SJSA1 (cell line): Measurements from ENCODE around the gene SERINC5. TPM values are rescaled to one million over a fixed set of nuclear protein-coding genes. Genes with fewer than 3 reads are reported as not detected.

Source experiments
- DNase-seq, 2 experiments: peaks; one replicate each; pipeline ENCODE4 v3.0.0-alpha.2; 2015 to 2020; ENCODE audit warnings: low spot score in 2 of 2, low read depth in 1 of 2
- H3K27ac ChIP-seq: fragments of 250-450 bp; sonication (Bioruptor Pico); 2 replicates; pipeline ENCODE4 v1.5.1; 2020; ENCODE audit warnings: mild to moderate bottlenecking, moderate library complexity
- H3K27me3 ChIP-seq: fragments of 250-450 bp; sonication (Bioruptor Pico); replicated peaks from 2 replicates; pipeline ENCODE4 v1.5.1; 2020; ENCODE audit warnings: mild to moderate bottlenecking, moderate library complexity
- H3K36me3 ChIP-seq: fragments of 250-450 bp; sonication (Bioruptor Pico); 2 replicates; pipeline ENCODE4 v1.5.1; 2020; ENCODE audit warnings: mild to moderate bottlenecking
- H3K4me1 ChIP-seq: fragments of 250-450 bp; sonication (Bioruptor Pico); replicated peaks from 2 replicates; pipeline ENCODE4 v1.6.1; 2021; ENCODE audit warnings: mild to moderate bottlenecking
- H3K4me3 ChIP-seq: fragments of 250-450 bp; sonication (Bioruptor Pico); 2 replicates; pipeline ENCODE4 v1.5.1; 2020; ENCODE audit warnings: mild to moderate bottlenecking
- H3K9me3 ChIP-seq: fragments of 250-450 bp; sonication (Bioruptor Pico); replicated peaks from 2 replicates; pipeline ENCODE4 v1.5.1; 2020; ENCODE audit warnings: mild to moderate bottlenecking
- total RNA-seq: library from RNA; depleted of rRNA; stranded (reverse); fragments of >200 nt; shearing (Covaris generic); gene quantifications from 2 replicates; pipeline ENCODE4 v1.2.3, GENCODE V29; 2014

The SERINC5 gene
- total RNA-seq, 1 experiment from 2014 or later = 7.0 TPM

DNA sequence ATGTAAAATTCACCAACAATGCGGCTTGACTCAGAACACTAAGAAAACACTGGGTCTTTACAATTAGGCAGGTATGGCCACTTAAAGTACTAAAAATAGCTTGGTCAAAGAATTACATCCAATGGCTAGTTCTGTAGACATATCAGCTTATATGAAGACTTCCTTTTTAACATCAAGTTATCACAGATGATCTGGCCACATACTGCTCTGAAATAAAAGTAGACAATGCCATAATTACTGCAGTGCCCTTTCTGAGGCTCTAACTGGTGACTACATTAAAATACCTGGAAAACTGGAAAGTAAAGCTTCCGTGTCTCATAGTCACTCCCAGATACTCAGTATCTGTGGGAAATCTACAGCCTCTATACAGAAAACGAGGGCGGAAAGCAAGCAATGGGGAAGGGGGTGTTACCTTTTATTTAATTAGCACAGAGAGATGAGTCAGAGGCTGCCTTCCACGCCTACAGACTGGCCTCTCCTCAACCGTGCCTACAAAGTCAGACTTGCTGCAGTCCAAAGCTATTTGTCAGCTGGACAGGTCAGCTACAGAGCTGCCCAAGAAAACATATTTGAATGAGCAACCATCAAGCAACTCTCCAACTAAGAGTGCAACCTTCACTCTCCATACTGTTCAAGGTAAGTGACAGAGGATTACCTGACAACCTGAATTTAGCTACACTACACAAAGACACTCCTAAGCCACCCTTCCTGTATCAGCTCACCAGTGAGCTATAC is 8.7 kb downstream of the SERINC5 start:
- H3K27ac ChIP-seq = peak overlapping the region; percentile 30
- no peaks in the 10 kb centered on the region for H3K36me3 ChIP-seq
- H3K9me3 ChIP-seq = no peaks in the 10 kb centered on the region
- H3K4me1 ChIP-seq = peaks cover 23% of the 10 kb centered on the region
- no peak overlapping the region for H3K4me3 ChIP-seq
- H3K27me3 ChIP-seq = no peaks in the 10 kb centered on the region
- DNase-seq = peak; percentile 57 to 71

DNA sequence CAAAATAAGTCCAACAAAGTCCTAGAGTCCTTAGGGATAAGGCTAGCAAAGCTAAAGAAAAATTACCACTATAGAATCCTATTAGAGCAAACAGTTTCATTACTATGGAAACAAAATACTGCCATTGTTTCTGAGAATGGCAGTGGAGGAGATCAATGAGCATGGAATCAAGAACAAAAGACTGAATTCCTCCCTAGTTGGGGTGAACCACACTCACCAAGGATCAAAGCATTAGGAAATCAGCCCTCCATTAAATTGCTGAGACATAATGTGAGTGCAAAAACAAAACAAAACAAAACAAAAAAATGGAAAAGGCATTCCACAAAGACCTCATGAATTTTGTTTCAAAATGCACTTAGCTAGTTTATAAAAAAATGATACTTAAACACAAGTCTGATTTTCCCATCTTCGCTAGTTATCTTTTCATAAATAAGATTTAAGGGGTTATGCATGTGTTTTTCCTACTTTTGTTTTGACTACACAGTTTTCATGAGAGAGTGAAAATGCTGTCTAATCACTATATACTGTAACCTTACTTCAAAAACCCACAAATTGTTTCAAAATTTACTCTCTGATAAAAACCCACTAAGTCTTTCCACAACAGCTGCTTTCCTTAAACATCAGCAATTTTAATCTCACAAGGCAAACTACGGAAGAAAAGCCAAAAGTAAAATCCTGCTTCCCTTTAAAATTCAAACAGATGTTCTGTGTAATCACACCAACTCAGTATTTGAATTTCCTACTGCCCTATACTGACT is 9.7 kb downstream of the SERINC5 start:
- peak overlapping the region; percentile 30; the same call in 1 of the 2 replicates for H3K27ac ChIP-seq
- H3K9me3 ChIP-seq = no peaks in the 10 kb centered on the region
- H3K4me1 ChIP-seq = peaks cover 23% of the 10 kb centered on the region
- no peaks in the 10 kb centered on the region for H3K36me3 ChIP-seq
- no peak for DNase-seq
- H3K27me3 ChIP-seq = no peaks in the 10 kb centered on the region
- no peak overlapping the region for H3K4me3 ChIP-seq

DNA sequence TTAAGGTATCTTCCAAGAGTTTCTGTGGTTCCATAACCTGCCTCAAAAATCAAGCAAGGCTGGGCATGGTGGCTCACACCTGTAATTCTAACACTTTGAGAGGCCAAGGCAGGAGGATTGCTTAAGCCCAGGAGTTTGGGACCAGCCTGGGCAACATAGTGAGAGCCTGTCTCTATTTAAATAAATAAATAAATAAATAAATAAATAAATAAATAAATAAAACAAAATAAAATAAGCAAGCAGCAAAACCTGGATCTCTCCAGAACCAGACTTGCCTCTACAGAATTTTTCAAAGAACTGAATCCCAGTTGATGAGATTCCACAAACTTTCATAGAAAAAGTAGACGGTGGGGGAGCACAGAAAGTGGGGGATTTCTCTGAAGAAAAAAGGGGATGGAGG is 12.3 kb downstream of the SERINC5 start:
- Histone ChIP-seq H3K4me1 (peaks cover 38% of the 10 kb centered on the region), H3K27ac (no peak overlapping the region), H3K36me3 (no peaks in the 10 kb centered on the region), H3K27me3 (no peaks in the 10 kb centered on the region), H3K9me3 (no peaks in the 10 kb centered on the region), H3K4me3 (no peak overlapping the region)
- no peak for DNase-seq

DNA sequence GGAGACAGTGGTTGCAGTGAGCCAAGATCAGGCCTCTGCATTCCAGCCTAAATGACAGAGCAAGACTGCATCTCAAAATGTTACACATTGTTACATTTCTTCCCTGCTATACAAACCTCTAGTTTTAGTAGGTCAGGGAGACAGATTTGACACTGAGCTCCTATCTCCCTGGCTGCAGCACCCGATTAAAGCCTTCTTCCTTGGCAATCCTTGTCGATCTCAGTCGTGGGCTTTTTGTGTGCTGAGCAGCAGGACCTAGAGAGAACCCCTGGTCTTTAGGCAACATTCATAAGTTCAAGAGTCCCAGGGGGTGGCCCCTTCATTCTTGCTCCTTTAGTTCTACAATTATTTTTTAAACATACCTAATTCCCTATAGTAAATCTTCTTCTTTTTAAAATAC is 13.0 kb downstream of the SERINC5 start:
- no peak for DNase-seq
- Histone ChIP-seq H3K4me3 (no peak overlapping the region), H3K9me3 (no peaks in the 10 kb centered on the region), H3K27me3 (no peaks in the 10 kb centered on the region), H3K4me1 (peaks cover 36% of the 10 kb centered on the region), H3K36me3 (no peaks in the 10 kb centered on the region), H3K27ac (no peak overlapping the region)

DNA sequence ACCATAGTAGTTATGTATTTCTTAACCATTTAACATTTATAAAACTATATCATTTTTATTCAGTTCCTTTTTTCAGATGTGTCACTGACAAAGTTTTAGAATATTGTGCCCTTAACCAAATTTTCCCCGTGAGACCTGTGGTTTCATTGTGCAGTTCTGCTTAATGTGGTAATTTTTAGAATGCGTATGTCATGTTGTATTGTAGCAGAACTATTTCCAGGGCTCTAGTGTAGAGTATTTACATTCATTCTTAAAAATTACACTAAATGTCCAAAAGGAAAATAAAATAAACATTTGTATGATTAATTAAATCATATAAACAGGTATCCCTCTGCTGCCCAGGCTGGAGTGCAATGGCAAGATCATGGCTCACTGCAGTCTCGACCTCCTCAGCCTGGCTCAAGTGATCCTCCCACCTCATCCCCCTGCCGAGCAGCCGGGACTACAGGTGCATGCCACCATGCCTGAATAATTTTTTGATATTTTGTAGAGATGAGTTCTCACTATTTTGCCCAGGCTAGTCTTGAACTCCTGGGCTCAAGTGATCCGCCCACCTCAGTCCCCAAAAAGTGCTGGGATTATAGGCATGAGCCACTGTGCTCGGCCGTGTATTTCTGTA is 15.4 kb downstream of the SERINC5 start:
- H3K4me1 ChIP-seq = peaks cover 15% of the 10 kb centered on the region

DNA sequence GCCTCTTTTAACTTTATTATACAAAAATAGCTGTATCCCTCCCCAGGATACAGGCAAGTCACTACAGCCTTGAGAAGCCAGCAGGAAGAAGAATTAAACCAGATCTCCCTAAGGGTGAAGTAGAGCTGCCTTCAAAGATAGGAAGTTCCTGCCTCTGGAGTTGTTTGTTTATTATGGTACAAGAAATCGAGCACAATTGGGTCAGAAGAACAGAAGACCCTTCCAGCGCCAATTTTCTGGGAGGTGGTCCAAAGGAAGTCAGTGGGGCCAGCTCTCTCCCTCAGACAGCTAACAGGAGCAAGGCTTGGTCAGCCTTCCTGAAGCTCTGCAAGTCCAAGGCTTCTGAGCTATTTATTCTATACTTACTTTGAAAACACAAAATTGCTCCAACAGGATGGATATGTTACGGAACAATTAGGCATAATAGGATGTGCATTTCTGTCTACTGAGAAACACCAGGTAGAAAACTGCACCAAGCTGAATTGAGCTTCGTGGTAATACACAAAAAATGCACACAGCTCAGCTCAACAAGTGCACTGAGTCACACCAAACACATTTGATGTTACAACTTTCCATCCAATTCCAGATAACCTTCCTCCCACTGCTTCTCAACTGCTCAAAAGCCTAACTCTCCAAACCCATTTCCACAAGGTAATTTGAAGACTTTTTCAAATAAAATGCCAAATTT is 16.0 kb downstream of the SERINC5 start:
- Histone ChIP-seq H3K9me3 (no peaks in the 10 kb centered on the region), H3K36me3 (no peaks in the 10 kb centered on the region), H3K27me3 (no peaks in the 10 kb centered on the region), H3K4me3 (no peak overlapping the region), H3K27ac (no peak overlapping the region), H3K4me1 (peaks cover 15% of the 10 kb centered on the region)
- no peak for DNase-seq

More for the DNA sequence above, 15.4 kb downstream of the SERINC5 start:
- Histone ChIP-seq H3K36me3 (no peaks in the 10 kb centered on the region), H3K9me3 (no peaks in the 10 kb centered on the region), H3K4me3 (no peak overlapping the region), H3K27ac (no peak overlapping the region), H3K27me3 (no peaks in the 10 kb centered on the region)
- no peak for DNase-seq

DNA sequence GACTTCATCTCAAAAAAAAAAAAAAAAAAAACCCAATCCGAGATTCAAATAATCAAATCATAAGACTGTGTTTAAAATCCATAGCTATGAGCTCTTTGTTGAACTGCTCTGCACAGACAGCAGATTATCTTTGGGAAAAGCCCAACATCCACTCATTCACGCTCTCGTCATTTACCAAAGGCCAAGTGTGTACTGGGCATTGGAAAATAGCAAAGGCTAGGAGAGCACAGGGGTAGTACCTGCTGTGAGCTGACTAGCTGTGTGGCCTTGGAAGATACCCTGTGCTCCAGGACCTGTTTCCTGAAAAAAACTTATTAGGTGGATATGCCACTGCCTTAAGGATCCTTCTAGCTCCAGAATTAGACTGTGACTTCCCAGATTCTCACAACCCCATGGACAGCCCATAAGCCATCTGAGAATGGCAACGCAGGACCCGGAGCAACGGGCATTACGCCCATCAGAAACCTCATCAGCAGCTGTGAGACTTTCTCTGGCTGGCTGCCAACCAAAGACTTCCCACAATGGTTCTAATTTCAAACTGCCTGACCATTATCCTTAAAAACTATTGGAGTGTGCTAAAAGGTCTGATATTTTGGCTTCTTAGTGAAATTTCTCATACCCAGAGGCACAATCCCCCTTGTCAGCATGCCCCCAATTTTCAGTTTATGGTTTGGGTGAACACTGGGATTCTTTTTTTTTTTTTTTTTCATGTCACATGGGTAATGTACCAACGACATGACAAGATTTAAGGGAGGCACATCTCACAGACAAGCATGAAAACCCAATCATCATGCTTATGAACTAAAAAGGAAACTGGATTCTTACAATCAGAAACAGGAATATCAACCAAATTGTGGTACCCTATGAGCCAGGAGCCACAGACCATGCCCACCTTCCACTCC is 16.8 kb downstream of the SERINC5 start:
- no peak for DNase-seq
- no peak overlapping the region for H3K4me3 ChIP-seq
- no peak overlapping the region for H3K27ac ChIP-seq

DNA sequence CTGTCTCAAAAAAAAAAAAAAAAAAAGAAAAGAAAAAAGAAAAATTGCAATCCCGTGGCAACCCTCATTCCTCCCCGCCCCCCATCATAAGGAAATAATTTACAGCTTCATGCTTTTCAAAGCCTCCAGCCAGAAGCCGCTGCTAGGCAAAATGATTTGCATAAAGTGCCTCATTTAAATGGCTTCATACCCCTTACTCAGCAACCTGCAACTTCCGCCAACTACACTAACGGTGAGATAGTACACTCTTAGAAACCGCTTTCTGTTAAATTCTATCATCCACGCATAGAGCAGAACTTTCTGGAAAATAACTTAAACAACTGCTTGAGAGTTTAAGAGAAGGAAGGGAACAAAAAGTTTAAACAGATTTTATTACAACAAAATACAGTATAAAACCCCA is 17.8 kb downstream of the SERINC5 start:
- no peak overlapping the region for H3K27ac ChIP-seq

More for the DNA sequence above, 16.8 kb downstream of the SERINC5 start:
- H3K4me1 ChIP-seq = peaks cover 15% of the 10 kb centered on the region
- no peaks in the 10 kb centered on the region for H3K9me3 ChIP-seq
- H3K36me3 ChIP-seq = no peaks in the 10 kb centered on the region
- no peaks in the 10 kb centered on the region for H3K27me3 ChIP-seq

DNA sequence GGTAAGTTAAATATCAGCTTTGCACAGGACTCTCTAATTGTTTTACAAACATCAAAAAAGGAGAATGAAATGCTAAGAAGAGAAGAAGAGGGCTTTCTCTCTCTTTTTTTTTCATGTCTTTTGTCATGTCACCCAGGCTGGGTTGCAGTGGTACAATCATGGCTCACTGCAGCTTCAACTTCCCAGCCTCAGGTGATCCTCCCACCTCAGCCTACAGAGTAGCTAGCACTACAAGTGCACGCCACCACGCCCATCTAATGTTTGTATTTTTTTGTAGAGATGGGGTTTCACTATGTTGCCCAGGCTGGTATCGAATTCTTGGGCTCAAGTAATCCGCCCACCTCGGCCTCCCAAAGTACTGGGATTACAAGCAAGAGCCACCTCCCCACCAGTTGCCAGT is 18.6 kb downstream of the SERINC5 start:
- H3K4me3 ChIP-seq = no peak overlapping the region
- H3K9me3 ChIP-seq = no peaks in the 10 kb centered on the region
- H3K36me3 ChIP-seq = no peaks in the 10 kb centered on the region
- H3K4me1 ChIP-seq = peaks cover 20% of the 10 kb centered on the region
- no peak for DNase-seq
- H3K27me3 ChIP-seq = no peaks in the 10 kb centered on the region
- no peak overlapping the region for H3K27ac ChIP-seq

More for the DNA sequence above, 17.8 kb downstream of the SERINC5 start:
- Histone ChIP-seq H3K9me3 (no peaks in the 10 kb centered on the region), H3K4me1 (peaks cover 15% of the 10 kb centered on the region), H3K27me3 (no peaks in the 10 kb centered on the region), H3K4me3 (no peak overlapping the region), H3K36me3 (no peaks in the 10 kb centered on the region)
- DNase-seq = no peak

DNA sequence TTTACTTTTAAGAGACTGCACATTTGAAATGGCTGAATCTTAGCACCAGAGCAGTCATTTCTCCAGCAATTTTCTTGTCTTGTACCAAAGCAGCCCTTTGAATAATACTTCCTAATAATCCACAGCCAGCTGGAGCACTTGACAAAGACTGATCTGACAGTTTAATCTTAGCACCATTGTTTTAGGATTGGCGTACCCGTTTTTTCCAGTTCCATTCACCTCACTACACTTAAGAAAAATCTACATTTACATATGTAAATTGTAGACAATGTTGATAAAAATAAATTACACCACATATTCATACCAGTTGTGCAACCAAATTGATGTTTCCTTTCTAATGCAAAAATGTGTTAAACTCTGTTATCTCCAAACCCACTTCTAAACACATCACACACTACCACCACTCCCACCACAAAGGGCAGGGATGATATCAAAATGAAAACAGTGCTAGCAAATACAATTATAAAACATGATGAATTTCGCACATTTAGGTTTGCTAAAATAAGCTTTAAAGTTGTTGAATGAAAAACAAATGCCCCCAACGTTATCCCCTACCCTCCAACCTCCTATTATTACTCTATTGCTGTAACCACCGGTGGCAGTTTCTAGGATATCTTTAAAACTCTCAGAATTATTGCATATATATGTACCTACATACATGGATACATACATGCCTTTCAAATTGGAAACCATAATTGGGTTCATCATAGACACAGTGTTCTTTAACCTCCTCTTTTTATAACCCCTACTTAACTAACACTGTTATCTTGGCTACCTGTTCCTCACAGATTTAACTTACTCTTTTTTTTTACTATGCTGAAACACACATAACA is 21.5 kb downstream of the SERINC5 start:
- H3K27ac ChIP-seq = no peak overlapping the region
- peaks cover 37% of the 10 kb centered on the region for H3K4me1 ChIP-seq
- H3K9me3 ChIP-seq = no peaks in the 10 kb centered on the region
- DNase-seq = no peak
- no peak overlapping the region for H3K4me3 ChIP-seq
- no peaks in the 10 kb centered on the region for H3K36me3 ChIP-seq
- no peaks in the 10 kb centered on the region for H3K27me3 ChIP-seq

DNA sequence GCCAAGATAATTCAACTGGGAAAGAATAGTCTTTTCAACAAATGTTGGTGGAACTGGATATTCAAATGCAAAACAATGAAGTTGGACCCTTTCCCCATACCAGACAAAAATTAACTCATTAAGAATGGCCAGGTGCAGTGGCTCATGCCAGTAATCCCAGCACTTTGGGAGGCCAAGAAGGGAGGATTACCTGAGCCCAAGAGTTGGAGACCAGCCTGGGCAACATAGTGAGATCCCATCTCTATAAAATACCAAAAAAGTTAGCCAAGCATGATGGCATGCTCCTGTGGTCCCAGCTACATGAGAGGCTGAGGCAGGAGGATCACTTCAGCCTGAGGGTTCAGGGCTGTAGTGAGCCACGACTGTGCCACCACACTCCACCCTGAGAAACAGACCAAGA is 24.2 kb downstream of the SERINC5 start:
- Histone ChIP-seq H3K27ac (peak overlapping the region; percentile 88), H3K36me3 (no peaks in the 10 kb centered on the region), H3K27me3 (no peaks in the 10 kb centered on the region), H3K9me3 (no peaks in the 10 kb centered on the region), H3K4me1 (peaks cover 36% of the 10 kb centered on the region), H3K4me3 (no peak overlapping the region)
- no peak for DNase-seq

DNA sequence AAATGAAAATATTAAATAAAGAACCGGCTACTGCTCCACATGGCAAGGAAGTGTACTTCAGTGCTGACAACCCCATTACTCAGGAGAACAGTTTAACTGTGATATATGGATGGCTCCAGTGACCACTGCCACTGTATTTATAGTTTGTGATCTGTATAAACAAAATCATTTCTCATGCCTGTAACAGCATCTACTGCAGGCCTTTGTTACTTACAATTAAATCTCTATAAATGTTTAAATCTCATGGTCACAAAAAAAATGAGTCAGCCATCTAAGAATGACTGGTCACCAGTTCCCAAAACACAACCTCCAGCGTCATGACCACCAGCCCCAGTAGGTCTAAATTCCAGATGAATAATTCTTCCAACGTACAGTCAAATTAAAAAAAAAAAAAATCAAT is 24.6 kb downstream of the SERINC5 start:
- peak; percentile 77 to 88 for DNase-seq
- no peaks in the 10 kb centered on the region for H3K36me3 ChIP-seq
- H3K9me3 ChIP-seq = no peaks in the 10 kb centered on the region
- H3K4me3 ChIP-seq = no peak overlapping the region
- peak overlapping the region; percentile 88 for H3K27ac ChIP-seq
- no peaks in the 10 kb centered on the region for H3K27me3 ChIP-seq
- peaks cover 36% of the 10 kb centered on the region for H3K4me1 ChIP-seq
